Activated CD4-positive, CD25-positive, alpha-beta regulatory T cell treated with anti-CD3 and anti-CD28 coated beads, Interleukin-2, amount 50 U/mL, for 72 hours (primary cell): ENCODE data around the gene POTEB2.
"Not testable (repeated sequence)": the region's sequence is repeated elsewhere in the genome, so short reads cannot be mapped to it uniquely, and the experiment has no call there.

Experiments
- DNase-seq: peaks from one replicate; pipeline ENCODE4 v3.0.0; 2021

Gene POTEB2

GRCh38 chr15:20866214-20866613 is at the start of gene POTEB2:
Gene POTEB2, minus strand, starts transcription at chr15:20866314. Its CDS starts 33 bp downstream, at chr15:20866281.
- DNase-seq, result not testable (repeated sequence)

- DNase-seq, result not testable (repeated sequence)
Observed at GRCh38 chr15:20879916-20880315, 13.8 kb upstream of the POTEB2 start.

GRCh38 chr15:20878464-20878863 is 12.3 kb upstream of the POTEB2 start:
- not testable (repeated sequence) for DNase-seq

GRCh38 chr15:20877819-20878218 is 11.7 kb upstream of the POTEB2 start:
- DNase-seq, result not testable (repeated sequence)
